Keratinocyte (primary cell): ENCODE data around the gene PLXNB2.

ENCODE experiments used
- CTCF ChIP-seq, 3 experiments: IDR thresholded peaks in 1 of 3; conservative IDR thresholded peaks in 1 of 3; optimal IDR thresholded peaks in 1 of 3; 2 replicates in 2 of 3; 3 replicates in 1 of 3; pipeline versions ENCODE3 to v1.5.1; 2011; ENCODE audit warnings: low read length in 3 of 3, mild to moderate bottlenecking in 3 of 3, moderate library complexity in 2 of 3, control low read depth in 1 of 3, inconsistent platforms in 1 of 3; ENCODE audit not compliant: insufficient read depth in 2 of 3; ENCODE audit errors: extremely low read depth in 1 of 3
- EZH2 ChIP-seq: IDR thresholded peaks from one replicate; pipeline ENCODE4 v1.6.1; 2012; ENCODE audit warnings: inconsistent platforms, mild to moderate bottlenecking, low read length, moderate library complexity

DNA sequence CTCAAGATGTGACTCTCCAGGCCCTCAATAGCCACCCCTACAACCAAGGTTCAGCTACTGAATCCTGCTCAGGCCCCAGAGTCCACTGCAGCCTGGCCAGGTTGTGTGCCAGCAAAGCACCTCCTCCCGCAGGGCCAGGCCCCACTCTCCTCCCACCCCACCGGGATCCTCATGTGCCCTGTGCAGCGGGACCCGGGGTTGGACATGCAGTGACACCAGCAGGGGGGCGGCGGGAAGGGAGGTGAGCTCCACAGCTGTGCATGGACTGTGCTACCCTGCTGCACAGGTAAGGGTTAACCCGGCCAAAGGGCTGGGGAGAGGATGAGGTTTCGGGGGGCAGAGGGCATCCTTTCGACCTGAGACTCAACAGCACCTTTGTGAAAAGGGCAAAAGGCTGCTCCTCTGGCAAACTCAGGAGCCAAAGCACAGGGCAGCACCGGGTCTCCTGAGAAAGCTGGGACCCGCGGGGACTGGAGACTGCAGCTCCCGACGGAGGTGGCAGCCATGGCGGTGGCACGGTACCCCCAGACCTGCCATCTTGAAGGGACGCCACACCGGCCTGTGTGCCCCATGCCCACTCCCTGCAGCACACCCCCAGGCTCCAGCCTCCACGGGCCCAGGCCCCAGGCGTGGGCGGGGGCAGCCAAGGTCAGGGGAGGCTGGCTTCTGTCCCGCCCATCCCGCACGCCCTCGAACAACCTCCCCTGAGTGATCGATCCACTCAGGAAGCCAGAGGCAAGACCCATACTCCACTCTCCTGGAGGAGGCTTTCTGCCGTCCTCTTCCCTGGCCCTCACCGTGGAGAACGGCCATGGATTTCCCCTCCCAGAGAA lies 10.6 kb downstream of the PLXNB2 start:
- no peak for TF ChIP-seq CTCF (optimal IDR thresholded peaks at IDR 0.05 in 1 of 3, IDR thresholded peaks at IDR 0.05 in 1 of 3, conservative IDR thresholded peaks at IDR 0.05 in 1 of 3; ENCODE audit: extremely low read depth in 1 of 3, insufficient read depth in 2 of 3, low read length in 3 of 3)
- TF ChIP-seq EZH2, result no peak
